CD4-positive, alpha-beta T cell treated with Interleukin-1 beta for 1 hour (primary cell): Measurements from ENCODE around the gene ISCA1.

Experiments used
- DNase-seq, 2 donors: peaks; one replicate each; pipeline ENCODE4 v3.0.0-alpha.2; 2020 to 2022

Gene ISCA1

GRCh38 chr9:86282979-86283535 lies 719 bp upstream of the ISCA1 start:
- no peak for DNase-seq

- DNase-seq = no peak
Measured at GRCh38 chr9:86281593-86282076, 703 bp downstream of the ISCA1 start.

- no peak for DNase-seq
Measured at GRCh38 chr9:86280580-86280979, 1.8 kb downstream of the ISCA1 start.

- DNase-seq = no peak
Measured at GRCh38 chr9:86279839-86280238, 2.5 kb downstream of the ISCA1 start.

GRCh38 chr9:86277072-86277471 lies 5.3 kb downstream of the ISCA1 start:
- no peak for DNase-seq

- DNase-seq = no peak
Measured at GRCh38 chr9:86275962-86276361, 6.4 kb downstream of the ISCA1 start.

- DNase-seq = no peak
Measured at GRCh38 chr9:86274821-86275643, 7.3 kb downstream of the ISCA1 start.

- DNase-seq = no peak
Measured at GRCh38 chr9:86272221-86272620, 10.1 kb downstream of the ISCA1 start.

GRCh38 chr9:86263876-86264275 lies 18.5 kb downstream of the ISCA1 start:
- no peak for DNase-seq

- no peak for DNase-seq
Measured at GRCh38 chr9:86262492-86262891, 19.8 kb downstream of the ISCA1 start.

- no peak for DNase-seq
Measured at GRCh38 chr9:86259557-86259956, 22.8 kb downstream of the ISCA1 start, which contains the start of gene C9orf153. Gene C9orf153, minus strand, starts transcription at chr9:86259657. Its CDS starts 30,054 bp downstream, at chr9:86229603.

- no peak for DNase-seq
Measured at GRCh38 chr9:86257391-86257790, 24.9 kb downstream of the ISCA1 start.

GRCh38 chr9:86256653-86257052 lies 25.7 kb downstream of the ISCA1 start:
- DNase-seq = no peak

GRCh38 chr9:86253577-86253976 lies 28.8 kb downstream of the ISCA1 start:
- DNase-seq = no peak

GRCh38 chr9:86252870-86253269 lies 29.5 kb downstream of the ISCA1 start:
- DNase-seq = no peak

- DNase-seq = no peak
Measured at GRCh38 chr9:86250123-86250522, 32.2 kb downstream of the ISCA1 start.

- DNase-seq = no peak
Measured at GRCh38 chr9:86248746-86249145, 33.6 kb downstream of the ISCA1 start.

GRCh38 chr9:86246752-86247161 lies 35.6 kb downstream of the ISCA1 start:
- DNase-seq = no peak

- DNase-seq = no peak
Measured at GRCh38 chr9:86242071-86242470, 40.3 kb downstream of the ISCA1 start.

- no peak for DNase-seq
Measured at GRCh38 chr9:86241216-86241615, 41.1 kb downstream of the ISCA1 start.

GRCh38 chr9:86238861-86239770 lies 43.2 kb downstream of the ISCA1 start:
- no peak for DNase-seq

GRCh38 chr9:86230858-86231257 lies 51.5 kb downstream of the ISCA1 start:
- DNase-seq = no peak

- DNase-seq = no peak
Measured at GRCh38 chr9:86222667-86223066, 59.7 kb downstream of the ISCA1 start.
